Measurements from ENCODE around the gene MICAL3.

DNA sequence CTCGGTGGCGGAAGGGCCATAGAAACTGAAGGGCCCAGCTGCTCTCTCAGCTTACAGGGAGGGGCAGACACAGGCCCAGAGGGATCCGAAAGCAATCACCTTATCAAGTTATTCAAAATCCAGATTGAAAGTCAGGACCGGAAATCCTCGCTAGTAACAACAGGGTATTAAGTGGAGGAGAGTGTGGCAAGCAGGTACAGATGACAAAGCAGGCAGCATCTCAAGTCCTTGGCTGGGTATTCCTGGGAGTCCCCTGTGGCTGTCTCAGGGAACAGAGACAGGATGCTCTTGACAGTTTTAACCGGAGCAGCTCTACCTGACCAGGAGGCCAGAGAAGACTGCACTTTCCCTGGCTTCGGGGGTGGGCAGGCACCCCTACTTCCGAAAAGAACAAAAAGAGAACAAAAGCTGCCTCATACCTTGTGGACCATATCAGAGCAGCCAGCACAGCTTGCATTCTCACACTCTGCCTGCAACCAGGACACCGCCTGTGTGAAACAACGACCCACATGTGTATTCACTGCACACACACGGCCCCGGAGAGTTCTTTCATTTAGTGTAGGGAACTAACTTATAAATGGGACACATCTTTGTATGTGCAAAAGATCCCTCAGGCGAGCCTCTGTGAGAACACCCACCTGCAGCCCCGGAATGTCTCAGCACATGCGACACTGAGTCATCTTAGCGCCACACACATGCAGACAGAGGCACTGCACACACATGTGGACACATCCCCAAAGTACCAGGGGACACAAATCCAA is 78.3 kb downstream of the MICAL3 start:
- TF ChIP-seq, protein P1, sequence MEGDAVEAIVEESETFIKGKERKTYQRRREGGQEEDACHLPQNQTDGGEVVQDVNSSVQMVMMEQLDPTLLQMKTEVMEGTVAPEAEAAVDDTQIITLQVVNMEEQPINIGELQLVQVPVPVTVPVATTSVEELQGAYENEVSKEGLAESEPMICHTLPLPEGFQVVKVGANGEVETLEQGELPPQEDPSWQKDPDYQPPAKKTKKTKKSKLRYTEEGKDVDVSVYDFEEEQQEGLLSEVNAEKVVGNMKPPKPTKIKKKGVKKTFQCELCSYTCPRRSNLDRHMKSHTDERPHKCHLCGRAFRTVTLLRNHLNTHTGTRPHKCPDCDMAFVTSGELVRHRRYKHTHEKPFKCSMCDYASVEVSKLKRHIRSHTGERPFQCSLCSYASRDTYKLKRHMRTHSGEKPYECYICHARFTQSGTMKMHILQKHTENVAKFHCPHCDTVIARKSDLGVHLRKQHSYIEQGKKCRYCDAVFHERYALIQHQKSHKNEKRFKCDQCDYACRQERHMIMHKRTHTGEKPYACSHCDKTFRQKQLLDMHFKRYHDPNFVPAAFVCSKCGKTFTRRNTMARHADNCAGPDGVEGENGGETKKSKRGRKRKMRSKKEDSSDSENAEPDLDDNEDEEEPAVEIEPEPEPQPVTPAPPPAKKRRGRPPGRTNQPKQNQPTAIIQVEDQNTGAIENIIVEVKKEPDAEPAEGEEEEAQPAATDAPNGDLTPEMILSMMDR (IDR thresholded peaks at IDR 0.05 in 4 of 5, conservative IDR thresholded peaks at IDR 0.05 in 1 of 5) = no peak
- no peak for TF ChIP-seq POLR2A (IDR thresholded peaks at IDR 0.05)
